HFF-Myc (cell line): ENCODE results near the gene STYK1.

Source experiments
- DNase-seq: peaks from one replicate; pipeline ENCODE4 v3.0.0-alpha.2; 2011; ENCODE audit warnings: low read depth; ENCODE audit errors: extremely low read depth
- H3K4me3 ChIP-seq: replicated peaks from 2 replicates; pipeline ENCODE4 v1.5.1; 2011; ENCODE audit warnings: low read depth, mild to moderate bottlenecking, control low read depth, low read length
- CTCF ChIP-seq: IDR thresholded peaks from 2 replicates; pipeline ENCODE4 v1.5.1; 2012; ENCODE audit warnings: mild to moderate bottlenecking, low read depth, low read length, control low read depth; ENCODE audit errors: missing control alignments

STYK1 gene

DNA sequence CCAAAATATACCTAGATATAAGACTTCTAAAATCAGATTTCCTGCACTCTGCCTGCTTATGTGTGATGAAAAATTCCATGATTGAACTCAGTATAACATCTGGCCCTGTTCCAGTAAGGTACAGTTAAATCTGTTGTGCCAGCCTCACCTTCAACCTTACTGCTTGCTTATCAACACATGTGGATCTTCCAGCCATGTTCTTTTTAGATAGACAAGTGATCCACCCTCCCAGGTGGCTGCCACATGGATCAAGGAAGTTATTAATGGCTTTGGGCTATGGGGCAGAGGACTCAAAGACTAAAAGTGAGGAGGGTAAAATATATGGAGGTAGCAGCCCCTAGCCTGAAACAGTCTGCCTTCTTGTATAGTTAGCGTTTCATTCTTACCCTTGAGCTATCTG, 35.1 kb downstream of the STYK1 start:
- H3K4me3 ChIP-seq: no peak overlapping the region
- TF ChIP-seq CTCF: no peak
- no peak for DNase-seq

GRCh38 chr12:10636611-10637010, 37.2 kb downstream of the STYK1 start:
- H3K4me3 ChIP-seq: no peak overlapping the region
- no peak for TF ChIP-seq CTCF
- no peak for DNase-seq

DNA sequence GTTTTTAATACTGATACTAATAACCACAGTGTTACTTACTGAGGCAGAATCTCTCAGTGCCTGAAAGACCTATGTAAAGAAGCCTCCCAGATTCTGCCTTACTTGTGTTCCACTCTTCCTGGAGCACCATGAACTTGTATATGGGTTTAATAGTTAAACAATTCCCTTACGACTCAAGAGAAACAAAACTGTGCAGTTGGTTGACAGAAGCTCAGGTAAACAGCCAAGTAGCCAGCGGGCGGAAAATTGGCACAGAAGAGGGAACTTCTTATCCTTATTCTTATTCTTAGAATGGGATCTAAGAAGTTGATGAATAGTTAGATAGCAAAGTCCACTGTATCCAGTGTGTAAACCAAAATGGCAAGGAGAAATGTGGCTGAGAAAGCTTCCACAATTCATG, 37.7 kb downstream of the STYK1 start:
- DNase-seq: no peak
- TF ChIP-seq CTCF: no peak
- no peak overlapping the region for H3K4me3 ChIP-seq

DNA sequence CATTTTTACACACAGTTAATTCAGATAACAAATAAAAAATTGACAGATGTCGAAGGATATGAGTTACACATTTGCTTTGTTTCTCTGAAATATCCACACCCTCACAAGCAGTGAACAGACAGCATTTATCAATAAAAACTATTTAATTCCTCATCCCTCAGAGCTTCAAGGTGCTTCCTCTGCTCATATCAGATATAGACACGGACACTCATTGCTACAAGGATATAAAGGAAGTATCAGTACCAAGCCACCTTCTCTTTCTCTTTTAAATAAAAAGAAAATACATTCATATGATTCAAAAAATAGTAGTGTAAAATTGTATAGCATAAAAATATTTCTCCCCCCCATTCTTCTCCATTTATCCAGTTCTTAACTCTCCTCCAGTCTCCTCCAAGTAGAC, 38.5 kb downstream of the STYK1 start:
- H3K4me3 ChIP-seq: no peak overlapping the region
- TF ChIP-seq CTCF: no peak
- DNase-seq: no peak

DNA sequence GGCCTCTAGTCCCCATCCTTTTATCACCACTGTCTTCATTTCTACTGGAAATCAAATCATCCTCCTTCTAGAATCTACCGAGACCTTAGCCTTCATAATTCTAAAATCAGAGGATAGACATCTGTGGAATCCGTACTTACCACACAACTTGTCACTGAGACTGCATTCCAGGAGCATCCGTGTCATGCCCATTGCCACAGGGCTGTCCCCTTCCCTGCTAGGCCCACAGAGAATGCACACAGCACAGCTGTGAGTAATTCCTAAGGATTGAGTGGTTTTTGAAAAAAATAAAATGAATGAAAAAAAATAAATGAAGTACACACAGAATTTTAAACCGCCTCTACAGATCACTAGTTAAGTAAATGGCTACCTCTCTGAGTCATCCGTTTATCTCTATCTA, 39.4 kb downstream of the STYK1 start:
- TF ChIP-seq CTCF: no peak
- no peak for DNase-seq
- H3K4me3 ChIP-seq: no peak overlapping the region

DNA sequence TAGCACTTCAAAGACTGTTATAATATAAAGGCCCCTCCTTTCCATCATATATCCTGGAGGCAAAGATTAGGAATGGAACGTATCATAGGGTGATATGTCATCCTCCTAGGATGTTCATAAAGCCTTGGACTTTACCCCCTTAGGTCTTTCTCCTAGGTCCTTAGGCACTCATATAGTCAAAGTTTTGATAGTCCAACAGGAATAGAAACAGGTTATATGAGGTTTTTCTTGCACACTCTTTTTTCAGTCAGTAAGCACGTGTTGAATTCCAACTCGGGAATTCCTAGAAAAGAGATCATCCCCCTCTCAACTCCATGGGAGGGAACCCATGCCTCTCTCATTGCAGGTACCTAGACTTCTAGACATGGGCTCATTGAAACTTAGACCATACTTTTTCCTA, 40.3 kb downstream of the STYK1 start:
- no peak for TF ChIP-seq CTCF
- DNase-seq: no peak
- H3K4me3 ChIP-seq: no peak overlapping the region

- TF ChIP-seq CTCF: no peak
- H3K4me3 ChIP-seq: no peak overlapping the region
- DNase-seq: no peak
Observed at GRCh38 chr12:10632226-10632625, 41.6 kb downstream of the STYK1 start.
